SK-N-SH treated with all-trans-retinoic acid at 6 μM for 48 hours (cell line): ENCODE results near the gene TMEM132D.

Experiments
- ATAC-seq: fragments of 200-7000 bp; cut with Tn5 transposase; 3 replicates; pipeline ENCODE4 v1.9.1; 2020; ENCODE audit warnings: mild to moderate bottlenecking, moderate library complexity
- ARNTL ChIP-seq: fragments of 450-650 bp; formaldehyde crosslinking; IDR thresholded peaks from 2 replicates; pipeline ENCODE4 v1.5.0; 2020; ENCODE audit warnings: low read depth, mild to moderate bottlenecking, moderate library complexity, borderline replicate concordance
- BACH2 ChIP-seq: fragments of 250-450 bp; sonication (Bioruptor Pico); IDR thresholded peaks from 2 replicates; pipeline ENCODE4 v1.9.0; 2021; ENCODE audit warnings: mild to moderate bottlenecking, borderline replicate concordance
- CREB5 ChIP-seq: fragments of 250-450 bp; sonication (Bioruptor Pico); IDR thresholded peaks from 2 replicates; pipeline ENCODE4 v1.5.1; 2020; ENCODE audit warnings: low read depth, mild to moderate bottlenecking, moderate library complexity
- CSRNP3 ChIP-seq: fragments of 250-450 bp; sonication (Bioruptor Pico); IDR thresholded peaks from 2 replicates; pipeline ENCODE4 v1.5.1; 2021; ENCODE audit warnings: mild to moderate bottlenecking, moderate library complexity
- ESRRG ChIP-seq: fragments of 250-450 bp; sonication (Bioruptor Pico); IDR thresholded peaks from 2 replicates; pipeline ENCODE4 v1.6.1; 2021; ENCODE audit warnings: mild to moderate bottlenecking
- ISL1 ChIP-seq: fragments of 250-450 bp; sonication (Bioruptor Pico); IDR thresholded peaks from 2 replicates; pipeline ENCODE4 v2.1.2; 2022; ENCODE audit warnings: mild to moderate bottlenecking, moderate library complexity
- OSR1 ChIP-seq: fragments of 250-450 bp; sonication (Bioruptor Pico); IDR thresholded peaks from 2 replicates; pipeline ENCODE4 v1.8.0; 2022; ENCODE audit warnings: moderate library complexity, mild to moderate bottlenecking, inconsistent platforms
- PATZ1 ChIP-seq: fragments of 250-450 bp; sonication (Bioruptor Pico); IDR thresholded peaks from 2 replicates; pipeline ENCODE4 v1.8.0; 2020; ENCODE audit warnings: mild to moderate bottlenecking, moderate library complexity, borderline replicate concordance
- POU6F1 ChIP-seq: fragments of 250-450 bp; sonication (Bioruptor Pico); IDR thresholded peaks from 2 replicates; pipeline ENCODE4 v1.8.0; 2021; ENCODE audit warnings: low read depth, mild to moderate bottlenecking, moderate library complexity, borderline replicate concordance
- PPARA ChIP-seq: fragments of 250-450 bp; sonication (Bioruptor Pico); IDR thresholded peaks from 2 replicates; pipeline ENCODE4 v1.5.0; 2020; ENCODE audit warnings: mild to moderate bottlenecking, borderline replicate concordance
- RARB ChIP-seq: fragments of 250-450 bp; sonication (Bioruptor Pico); IDR thresholded peaks from 2 replicates; pipeline ENCODE4 v1.8.0; 2021; ENCODE audit warnings: mild to moderate bottlenecking, moderate library complexity
- SNAI2 ChIP-seq: fragments of 250-450 bp; sonication (Bioruptor Pico); IDR thresholded peaks from 2 replicates; pipeline ENCODE4 v1.5.0; 2020; ENCODE audit warnings: mild to moderate bottlenecking, moderate library complexity
- TCF4 ChIP-seq: fragments of 250-450 bp; sonication (Bioruptor Pico); IDR thresholded peaks from 2 replicates; pipeline ENCODE4 v1.8.0; 2021; ENCODE audit warnings: mild to moderate bottlenecking, moderate library complexity, borderline replicate concordance
- TOX ChIP-seq: fragments of 250-450 bp; sonication (Bioruptor Pico); IDR thresholded peaks from 2 replicates; pipeline ENCODE4 v1.8.0; 2021; ENCODE audit warnings: mild to moderate bottlenecking, moderate library complexity, borderline replicate concordance
- TSHZ2 ChIP-seq: fragments of 250-450 bp; sonication (Bioruptor Pico); IDR thresholded peaks from 2 replicates; pipeline ENCODE4 v1.5.0; 2020; ENCODE audit warnings: mild to moderate bottlenecking, moderate library complexity
- ZC3H10 ChIP-seq: fragments of 250-450 bp; sonication (Bioruptor Pico); IDR thresholded peaks from 2 replicates; pipeline ENCODE4 v1.5.1; 2021; ENCODE audit warnings: mild to moderate bottlenecking, moderate library complexity
- ZFP3 ChIP-seq: fragments of 250-450 bp; sonication (Bioruptor Pico); IDR thresholded peaks from 2 replicates; pipeline ENCODE4 v1.5.0; 2020; ENCODE audit warnings: mild to moderate bottlenecking, moderate library complexity
- ZFP30 ChIP-seq: fragments of 450-650 bp; formaldehyde crosslinking; IDR thresholded peaks from 2 replicates; pipeline ENCODE4 v1.5.0; 2022; ENCODE audit warnings: mild to moderate bottlenecking, moderate library complexity
- ZNF565 ChIP-seq: fragments of 450-650 bp; formaldehyde crosslinking; conservative IDR thresholded peaks from 2 replicates; pipeline ENCODE4 v1.5.0; 2020; ENCODE audit warnings: low read depth, mild to moderate bottlenecking, moderate library complexity
- ZNF70 ChIP-seq: fragments of 450-650 bp; formaldehyde crosslinking; IDR thresholded peaks from 2 replicates; pipeline ENCODE4 v1.5.0; 2020; ENCODE audit warnings: mild to moderate bottlenecking, moderate library complexity
- ZNF8 ChIP-seq: fragments of 450-650 bp; formaldehyde crosslinking; IDR thresholded peaks from 2 replicates; pipeline ENCODE4 v1.5.0; 2020; ENCODE audit warnings: mild to moderate bottlenecking, moderate library complexity

TMEM132D gene

GRCh38 chr12:129552996-129553750 lies 350.7 kb downstream of the TMEM132D start:
- no peak for ATAC-seq
- TF ChIP-seq ZFP3: no peak
- no peak for TF ChIP-seq ZNF565 (CRISPR knock-in tag)
- no peak for TF ChIP-seq SNAI2 (CRISPR knock-in tag)
- TF ChIP-seq BACH2 (CRISPR knock-in tag): no peak
- TF ChIP-seq ESRRG (CRISPR knock-in tag): no peak
- TF ChIP-seq TCF4 (CRISPR knock-in tag): no peak
- TF ChIP-seq POU6F1: no peak
- TF ChIP-seq CREB5: no peak
- no peak for TF ChIP-seq OSR1 (CRISPR knock-in tag)
- no peak for TF ChIP-seq CSRNP3
- TF ChIP-seq PATZ1 (CRISPR knock-in tag): no peak
- TF ChIP-seq TSHZ2 (CRISPR knock-in tag): no peak
- no peak for TF ChIP-seq ZNF70
- no peak for TF ChIP-seq PPARA (CRISPR knock-in tag)
- no peak for TF ChIP-seq ISL1
- TF ChIP-seq TOX (CRISPR knock-in tag): no peak
- TF ChIP-seq RARB (CRISPR knock-in tag): no peak

- ATAC-seq: no peak
These were observed 352.4 kb downstream of the TMEM132D start for GRCh38 chr12:129551441-129551840.

GRCh38 chr12:129550353-129550752 lies 353.5 kb downstream of the TMEM132D start:
- TF ChIP-seq ARNTL (CRISPR knock-in tag): no peak
- TF ChIP-seq PPARA (CRISPR knock-in tag): no peak
- TF ChIP-seq BACH2 (CRISPR knock-in tag): no peak
- TF ChIP-seq TOX (CRISPR knock-in tag): no peak
- no peak for TF ChIP-seq ZC3H10 (CRISPR knock-in tag)
- TF ChIP-seq ZFP30 (CRISPR knock-in tag): no peak
- TF ChIP-seq ESRRG (CRISPR knock-in tag): no peak
- no peak for ATAC-seq

More at GRCh38 chr12:129551441-129551840, 352.4 kb downstream of the TMEM132D start:
- TF ChIP-seq ZNF8 (no peak), CREB5 (no peak), ZFP30 (CRISPR knock-in tag) (no peak)
